Measurements from ENCODE around the gene FOXL3. TPM values are rescaled to one million over a fixed set of nuclear protein-coding genes. Genes with fewer than 3 reads are reported as not detected.

The FOXL3 gene
- total RNA-seq, 1 donor from 2014 or later = not detected

GRCh38 chr7:266851-267840, 22.8 kb upstream of the FOXL3 start:
- DNase-seq (ENCODE audit: low spot score) = no peak

GRCh38 chr7:268991-269390, 21.0 kb upstream of the FOXL3 start:
- no peak for DNase-seq (ENCODE audit: low spot score)

DNA sequence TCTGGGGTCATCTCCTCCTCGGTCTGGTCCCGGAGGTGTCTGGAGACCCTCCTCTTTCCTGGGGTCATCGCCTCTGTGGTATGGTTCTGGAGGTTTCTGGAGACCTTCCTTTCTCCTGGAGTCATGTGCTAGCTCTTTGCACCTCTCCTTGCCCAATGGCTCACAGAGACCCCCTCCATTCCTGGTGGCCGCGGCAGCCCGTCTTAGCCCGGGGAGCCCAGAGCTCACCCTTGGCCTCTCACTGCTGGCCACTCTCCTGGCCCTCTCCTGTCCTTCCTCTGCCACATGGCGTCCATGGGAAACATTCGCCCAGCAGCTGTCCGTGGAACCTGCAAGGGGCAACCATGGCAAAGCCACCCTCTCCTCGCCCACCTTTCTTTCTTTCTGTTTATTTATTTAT, 20.2 kb upstream of the FOXL3 start:
- DNase-seq (ENCODE audit: low spot score) = no peak

- no peak for DNase-seq (ENCODE audit: low spot score)
Observed at GRCh38 chr7:270351-270983, 19.5 kb upstream of the FOXL3 start.

DNA sequence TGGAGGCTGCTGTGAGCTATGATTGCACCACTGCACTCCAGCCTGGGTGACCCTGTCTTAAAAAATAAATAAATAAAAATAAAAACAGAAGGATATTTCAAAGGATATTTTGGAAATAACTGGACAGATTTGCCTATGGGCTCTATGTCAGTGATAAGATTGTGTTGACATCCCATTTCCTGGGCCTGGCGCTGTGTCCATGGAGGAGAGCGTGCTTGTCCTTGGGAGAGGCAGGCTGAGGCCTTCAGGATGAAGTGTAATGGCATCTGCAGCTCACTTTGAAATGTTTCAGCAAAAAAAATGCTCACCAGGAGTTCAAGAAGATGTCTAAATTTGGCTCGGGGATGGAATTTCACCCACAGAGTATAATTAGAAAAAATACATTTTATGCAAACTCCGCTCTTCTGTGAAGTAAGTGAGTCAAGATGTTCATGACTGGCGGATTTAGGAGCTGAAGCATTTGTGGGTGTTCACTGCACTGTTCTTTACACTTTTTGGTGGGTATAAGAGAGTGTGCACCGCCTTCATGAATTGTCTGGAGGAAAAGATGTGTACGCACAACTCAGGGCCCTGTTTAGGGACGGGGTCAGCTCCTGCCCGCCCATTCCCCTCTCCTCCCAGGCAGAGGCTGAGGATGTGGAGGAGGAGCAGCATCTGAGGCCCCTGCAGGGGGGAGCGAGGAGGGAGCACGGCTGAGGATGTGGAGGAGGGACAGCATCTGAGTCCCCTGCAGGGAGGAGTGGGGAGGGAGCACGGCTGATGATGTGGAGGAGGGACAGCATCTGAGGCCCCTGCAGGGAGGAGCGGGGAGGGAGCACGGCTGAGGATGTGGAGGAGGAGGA, 18.5 kb upstream of the FOXL3 start:
- DNase-seq (ENCODE audit: low spot score) = no peak

DNA sequence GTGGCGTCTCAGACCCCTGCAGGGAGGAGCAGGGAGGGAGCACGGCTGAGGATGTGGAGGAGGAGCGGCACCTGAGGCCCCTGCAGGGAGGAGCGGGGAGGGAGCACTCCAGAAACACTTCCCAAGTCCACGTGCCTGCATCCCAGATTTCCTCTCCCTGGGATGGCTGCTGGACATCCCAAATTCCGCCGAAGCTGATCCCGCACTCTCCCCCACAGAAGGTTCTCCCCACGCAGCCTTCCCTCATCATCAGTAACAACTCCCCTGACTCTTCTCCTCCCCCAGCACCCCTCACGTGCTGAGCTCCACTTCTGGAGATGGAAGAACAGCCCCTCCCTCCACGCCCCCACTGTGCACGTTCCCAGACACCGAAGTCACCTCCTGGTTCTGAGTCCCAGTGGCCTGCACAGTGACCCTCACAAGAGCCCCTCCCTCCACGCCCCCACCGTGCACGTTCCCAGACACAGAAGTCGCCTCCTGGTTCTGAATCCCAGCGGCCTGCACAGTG, 17.8 kb upstream of the FOXL3 start:
- no peak for DNase-seq (ENCODE audit: low spot score)

GRCh38 chr7:272631-273030, 17.3 kb upstream of the FOXL3 start:
- DNase-seq (ENCODE audit: low spot score) = no peak

DNA sequence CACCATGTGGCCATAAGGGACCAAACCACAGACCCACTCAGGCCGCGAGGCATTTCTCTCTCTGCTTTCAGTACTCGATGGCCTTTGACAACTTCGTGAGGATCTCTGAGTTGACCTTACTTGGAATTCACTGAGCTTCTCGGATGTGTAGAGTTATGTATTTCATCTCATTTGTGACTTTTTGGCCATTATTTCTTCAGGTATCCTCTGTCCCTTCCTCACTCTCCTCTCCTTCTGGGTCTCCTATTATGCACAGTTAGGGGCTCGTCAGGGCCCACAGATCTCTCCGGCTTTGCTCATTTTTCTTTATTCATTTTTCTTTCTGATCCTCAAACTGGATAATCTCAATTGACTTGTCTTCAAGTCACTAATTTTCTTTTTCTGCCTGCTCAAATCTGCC, 16.6 kb upstream of the FOXL3 start:
- DNase-seq (ENCODE audit: low spot score) = no peak

DNA sequence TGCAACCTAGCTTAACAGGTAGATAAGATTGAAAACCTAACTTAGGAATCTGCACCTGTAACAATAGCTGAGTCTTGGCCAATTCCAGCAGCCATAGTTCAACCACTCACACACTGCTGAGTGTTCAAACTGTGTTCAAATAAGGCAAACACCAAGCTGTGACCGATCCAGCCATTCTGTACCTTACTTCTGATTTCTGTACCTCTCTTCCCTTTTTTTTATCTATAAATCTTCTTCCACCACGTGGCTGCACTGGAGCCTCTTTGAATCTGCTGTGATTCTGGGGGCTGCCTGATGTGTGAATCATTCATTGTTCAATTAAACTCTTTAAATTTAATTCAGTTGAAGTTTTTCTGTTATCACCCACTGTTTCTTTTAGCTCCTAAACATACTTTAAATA, 15.7 kb upstream of the FOXL3 start:
- no peak for DNase-seq (ENCODE audit: low spot score)

- no peak for DNase-seq (ENCODE audit: low spot score)
Observed at GRCh38 chr7:276230-276835, 13.6 kb upstream of the FOXL3 start.

- DNase-seq (ENCODE audit: low spot score) = no peak
Observed at GRCh38 chr7:277228-277627, 12.7 kb upstream of the FOXL3 start.

DNA sequence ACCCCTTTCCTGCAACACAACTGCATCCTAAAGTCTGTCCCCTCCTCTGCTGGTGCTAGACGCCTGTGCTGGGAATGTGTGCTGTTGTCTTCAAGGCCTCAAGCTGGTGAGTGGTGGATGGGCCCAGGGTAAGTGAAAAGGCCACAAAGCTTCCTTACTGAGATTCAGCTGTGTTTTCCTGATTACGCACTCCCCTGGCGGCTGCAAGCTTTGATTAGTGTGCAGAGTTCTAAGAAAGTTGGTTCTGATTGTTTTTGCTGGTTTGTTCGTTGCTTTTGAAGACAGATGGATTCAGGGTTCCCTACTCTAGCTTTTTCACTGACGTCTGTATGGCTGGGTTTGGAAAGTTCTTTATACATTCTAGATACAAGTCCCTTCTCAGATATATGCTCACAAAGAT, 11.9 kb upstream of the FOXL3 start:
- no peak for DNase-seq (ENCODE audit: low spot score)

DNA sequence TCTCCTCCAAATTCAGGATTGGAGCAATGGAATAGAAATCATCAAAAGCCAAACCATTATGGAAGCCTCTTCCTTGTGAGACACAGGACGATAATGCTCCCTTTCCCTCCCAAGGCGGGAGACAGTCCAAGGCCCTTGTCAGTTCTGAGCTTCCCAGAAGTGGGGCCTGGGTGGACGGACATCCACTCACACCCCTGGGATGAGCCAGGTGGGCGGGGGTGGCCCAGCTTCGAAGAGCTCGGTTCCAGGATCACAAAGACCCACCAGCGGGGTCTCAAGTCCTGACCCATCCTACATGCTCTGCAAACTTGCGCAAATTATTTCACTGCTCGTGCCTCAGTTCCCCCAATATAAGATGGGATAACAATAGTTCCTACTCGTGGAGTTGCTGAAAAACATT, 10.1 kb upstream of the FOXL3 start:
- DNase-seq (ENCODE audit: low spot score) = no peak

- no peak for DNase-seq (ENCODE audit: low spot score)
Observed at GRCh38 chr7:280461-280860, 9.5 kb upstream of the FOXL3 start.

DNA sequence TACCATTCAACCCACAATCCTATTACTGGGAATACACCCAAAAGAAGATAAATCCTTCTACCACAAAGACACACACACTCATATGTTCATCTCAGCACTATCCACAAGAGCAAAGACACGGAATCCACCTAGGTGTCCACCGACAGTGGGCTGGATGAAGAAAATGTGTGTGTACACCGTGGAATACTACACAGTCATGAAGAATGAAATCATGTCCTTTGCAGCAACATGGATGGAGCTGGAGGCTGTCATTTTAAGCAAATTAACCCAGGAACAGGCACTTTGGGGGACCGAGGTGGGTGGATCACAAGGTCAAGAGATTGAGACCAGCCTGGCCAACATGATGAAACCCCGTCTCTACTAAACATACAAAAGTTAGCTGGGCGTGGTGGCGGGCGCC, 8.3 kb upstream of the FOXL3 start:
- no peak for DNase-seq (ENCODE audit: low spot score)

GRCh38 chr7:282621-283020, 7.3 kb upstream of the FOXL3 start:
- DNase-seq (ENCODE audit: low spot score) = no peak

DNA sequence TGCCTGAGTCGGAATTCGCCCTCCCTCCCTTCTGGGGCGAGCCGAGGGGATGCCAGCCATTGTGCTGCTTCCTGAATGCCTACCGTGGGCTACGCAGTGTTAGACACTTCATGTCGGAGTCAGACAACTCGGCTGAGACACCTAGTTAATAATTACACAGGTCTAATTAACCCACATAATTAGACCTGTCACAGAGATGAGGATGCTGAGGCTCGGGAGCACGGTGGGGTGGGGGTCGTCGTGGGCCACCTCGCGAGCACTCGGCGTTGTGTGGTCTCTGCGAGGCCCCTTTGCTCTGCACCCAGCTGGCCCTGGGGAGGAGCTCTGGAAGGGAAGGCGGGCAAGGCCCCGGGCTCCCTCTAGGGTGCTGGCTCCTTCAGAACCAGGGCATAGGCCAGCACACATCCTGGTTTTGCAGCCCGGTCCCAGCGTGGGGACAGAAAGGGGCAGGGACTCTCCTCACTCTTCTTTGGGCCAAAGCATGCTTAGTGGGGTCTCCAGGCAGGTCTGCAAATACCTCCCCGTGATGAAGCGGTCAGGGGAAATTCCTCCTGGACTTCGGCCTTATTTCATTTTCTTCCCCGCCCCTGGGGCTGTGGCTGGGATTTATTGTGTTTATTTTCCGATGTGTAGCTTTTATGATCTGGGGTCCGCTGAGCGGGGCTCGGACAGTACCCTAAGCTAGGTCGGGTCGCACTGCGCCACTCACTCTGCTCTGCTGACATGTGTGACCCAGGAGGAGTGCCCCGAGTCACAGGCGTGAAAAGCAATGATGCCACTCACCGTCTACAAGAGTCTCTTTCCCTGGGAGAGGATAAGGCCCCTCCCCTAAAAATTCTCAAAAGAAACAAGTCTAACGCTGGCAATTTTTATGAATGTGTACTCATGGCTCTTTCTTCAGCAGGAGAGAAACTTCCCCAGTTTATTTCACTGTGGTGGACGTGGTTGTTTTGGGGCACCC, 4.9 kb upstream of the FOXL3 start:
- no peak for DNase-seq (ENCODE audit: low spot score)

- DNase-seq (ENCODE audit: low spot score) = no peak
Observed at GRCh38 chr7:285731-286130, 4.2 kb upstream of the FOXL3 start.

DNA sequence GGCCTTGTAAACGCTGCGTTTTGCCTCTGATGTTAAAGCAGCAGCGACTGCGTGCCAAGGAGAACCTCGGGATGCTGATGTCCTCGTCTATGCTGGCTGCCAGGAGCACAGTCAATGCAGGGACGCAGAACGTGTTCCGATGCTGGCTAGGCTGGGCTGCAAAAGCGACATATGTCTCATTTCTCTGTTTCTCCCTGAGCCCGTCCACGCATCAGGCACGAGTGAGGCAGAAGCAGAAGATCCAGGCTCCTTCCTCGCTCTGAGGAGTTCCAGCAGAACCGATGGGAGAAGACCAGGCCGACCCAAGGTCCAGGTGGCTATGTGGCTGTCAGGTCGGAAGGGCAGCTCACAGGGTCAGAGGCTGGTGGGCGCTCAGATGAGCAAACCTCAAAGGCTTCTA, 3.7 kb upstream of the FOXL3 start:
- no peak for DNase-seq (ENCODE audit: low spot score)

DNA sequence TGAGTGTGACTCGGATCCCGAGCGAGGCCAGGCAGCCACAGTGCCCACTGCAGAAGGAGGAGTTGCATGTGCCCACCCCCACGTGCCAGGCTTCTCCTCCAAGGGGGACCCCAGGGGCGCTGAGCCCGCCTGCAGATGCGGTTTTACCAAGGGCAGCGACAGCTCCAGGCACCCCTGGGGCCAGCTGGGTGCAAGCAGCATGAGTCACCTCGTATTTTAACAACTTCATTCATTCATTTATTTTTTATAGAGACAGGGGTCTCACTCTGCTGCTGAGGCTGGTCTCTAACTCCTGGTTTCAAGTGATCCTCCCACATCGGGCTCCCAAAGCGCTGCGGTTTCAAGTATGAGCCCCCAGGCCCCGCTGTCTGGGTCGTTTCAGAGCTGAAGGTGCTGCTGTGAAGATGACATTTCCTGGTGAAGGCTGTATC, 1.3 kb upstream of the FOXL3 start:
- no peak for DNase-seq (ENCODE audit: low spot score)
